ENCODE results near the gene LMO3. TPM values are rescaled to one million over a fixed set of nuclear protein-coding genes. Genes with fewer than 3 reads are reported as not detected.
A peak's percentile ranks its signal among the peaks of the same experiment; 100 is the strongest.

The LMO3 gene
- total and polyA plus RNA-seq, 2 of the 4 experiments (the other 2 are of a cell fraction), result 0.54 to 0.84 TPM

DNA sequence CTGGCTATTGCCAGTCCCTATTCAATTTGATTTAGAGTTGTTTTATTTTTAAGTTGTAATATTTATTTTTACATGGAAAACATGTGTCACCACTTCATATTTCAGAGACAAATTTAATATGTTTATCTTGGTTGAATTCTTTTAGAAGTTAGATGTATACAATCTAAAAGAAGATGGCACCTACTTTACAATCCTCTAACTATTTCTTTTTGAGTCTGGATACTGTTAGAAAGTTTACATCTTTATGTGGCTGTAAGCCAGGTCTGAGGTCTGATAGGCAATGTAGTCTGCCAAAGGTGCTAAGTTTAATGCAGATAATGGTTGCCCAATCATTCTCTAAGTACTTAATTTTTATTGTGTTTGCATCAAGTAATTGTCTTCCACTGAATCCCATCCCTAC lies 7.2 kb upstream of the LMO3 start:
- peaks cover 12% of the 10 kb centered on the region for H3K27me3 ChIP-seq (ENCODE audit: control insufficient read depth, insufficient read depth, low read length)
- peak; percentile 44; the same call in 1 of the 2 replicates for ATAC-seq (ENCODE audit: low read depth)
- intact Hi-C loops (cut with micrococcal nuclease), result no loop called here
- no peak overlapping the region for H2AK5ac ChIP-seq (ENCODE audit: low read depth, low read length)
- no peak overlapping the region for H3K14ac ChIP-seq (replicated peaks; ENCODE audit: low read depth, low read length)
- dilution Hi-C loops (cut with HindIII; ENCODE audit: low sequenced_read_pairs, unreplicated experiment), result no loop called here
- no TSS peak for BruUV-seq (replicated peaks)
- no peak for TF ChIP-seq RCOR1 (IDR thresholded peaks at IDR 0.05; ENCODE audit: insufficient replicate concordance, low read length)
- TF ChIP-seq BHLHE40 (IDR thresholded peaks at IDR 0.05; ENCODE audit: low read depth, low read length), result no peak
- TF ChIP-seq MAZ (IDR thresholded peaks at IDR 0.05; ENCODE audit: borderline replicate concordance, low read depth, low read length), result no peak
- no peak for TF ChIP-seq RAD21 (IDR thresholded peaks at IDR 0.05; ENCODE audit: low read length)
- TF ChIP-seq RFX5 (IDR thresholded peaks at IDR 0.05; ENCODE audit: low read depth, low read length), result no peak
- no peak for TF ChIP-seq POLR2A (IDR thresholded peaks at IDR 0.05; ENCODE audit: low read depth, low read length)
- TF ChIP-seq NFE2L2 (IDR thresholded peaks at IDR 0.05; ENCODE audit: low read depth, low read length), result no peak
- TF ChIP-seq, protein P1, sequence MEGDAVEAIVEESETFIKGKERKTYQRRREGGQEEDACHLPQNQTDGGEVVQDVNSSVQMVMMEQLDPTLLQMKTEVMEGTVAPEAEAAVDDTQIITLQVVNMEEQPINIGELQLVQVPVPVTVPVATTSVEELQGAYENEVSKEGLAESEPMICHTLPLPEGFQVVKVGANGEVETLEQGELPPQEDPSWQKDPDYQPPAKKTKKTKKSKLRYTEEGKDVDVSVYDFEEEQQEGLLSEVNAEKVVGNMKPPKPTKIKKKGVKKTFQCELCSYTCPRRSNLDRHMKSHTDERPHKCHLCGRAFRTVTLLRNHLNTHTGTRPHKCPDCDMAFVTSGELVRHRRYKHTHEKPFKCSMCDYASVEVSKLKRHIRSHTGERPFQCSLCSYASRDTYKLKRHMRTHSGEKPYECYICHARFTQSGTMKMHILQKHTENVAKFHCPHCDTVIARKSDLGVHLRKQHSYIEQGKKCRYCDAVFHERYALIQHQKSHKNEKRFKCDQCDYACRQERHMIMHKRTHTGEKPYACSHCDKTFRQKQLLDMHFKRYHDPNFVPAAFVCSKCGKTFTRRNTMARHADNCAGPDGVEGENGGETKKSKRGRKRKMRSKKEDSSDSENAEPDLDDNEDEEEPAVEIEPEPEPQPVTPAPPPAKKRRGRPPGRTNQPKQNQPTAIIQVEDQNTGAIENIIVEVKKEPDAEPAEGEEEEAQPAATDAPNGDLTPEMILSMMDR (conservative IDR thresholded peaks at IDR 0.05; ENCODE audit: low read depth, low read length), result no peak
- TF ChIP-seq, protein P2, sequence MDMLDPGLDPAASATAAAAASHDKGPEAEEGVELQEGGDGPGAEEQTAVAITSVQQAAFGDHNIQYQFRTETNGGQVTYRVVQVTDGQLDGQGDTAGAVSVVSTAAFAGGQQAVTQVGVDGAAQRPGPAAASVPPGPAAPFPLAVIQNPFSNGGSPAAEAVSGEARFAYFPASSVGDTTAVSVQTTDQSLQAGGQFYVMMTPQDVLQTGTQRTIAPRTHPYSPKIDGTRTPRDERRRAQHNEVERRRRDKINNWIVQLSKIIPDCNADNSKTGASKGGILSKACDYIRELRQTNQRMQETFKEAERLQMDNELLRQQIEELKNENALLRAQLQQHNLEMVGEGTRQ (IDR thresholded peaks at IDR 0.05; ENCODE audit: low read depth, low read length), result no peak
- TF ChIP-seq MXI1 (IDR thresholded peaks at IDR 0.05; ENCODE audit: borderline replicate concordance, low read depth, low read length), result no peak
- no peak for TF ChIP-seq CHD1 (IDR thresholded peaks at IDR 0.05; ENCODE audit: low read depth, low read length)
- no peak for TF ChIP-seq FOS (IDR thresholded peaks at IDR 0.05; ENCODE audit: low read depth, low read length)
- TF ChIP-seq, protein P3, sequence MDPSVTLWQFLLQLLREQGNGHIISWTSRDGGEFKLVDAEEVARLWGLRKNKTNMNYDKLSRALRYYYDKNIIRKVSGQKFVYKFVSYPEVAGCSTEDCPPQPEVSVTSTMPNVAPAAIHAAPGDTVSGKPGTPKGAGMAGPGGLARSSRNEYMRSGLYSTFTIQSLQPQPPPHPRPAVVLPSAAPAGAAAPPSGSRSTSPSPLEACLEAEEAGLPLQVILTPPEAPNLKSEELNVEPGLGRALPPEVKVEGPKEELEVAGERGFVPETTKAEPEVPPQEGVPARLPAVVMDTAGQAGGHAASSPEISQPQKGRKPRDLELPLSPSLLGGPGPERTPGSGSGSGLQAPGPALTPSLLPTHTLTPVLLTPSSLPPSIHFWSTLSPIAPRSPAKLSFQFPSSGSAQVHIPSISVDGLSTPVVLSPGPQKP (IDR thresholded peaks at IDR 0.05; ENCODE audit: borderline replicate concordance, low read depth, low read length), result no peak
- TF ChIP-seq MAFK (IDR thresholded peaks at IDR 0.05; ENCODE audit: low read depth, low read length), result no peak
- TF ChIP-seq SMC3 (IDR thresholded peaks at IDR 0.05; ENCODE audit: low read depth, low read length), result no peak
- TF ChIP-seq CEBPB (IDR thresholded peaks at IDR 0.05; ENCODE audit: low read depth, low read length), result no peak
- no peak overlapping the region for H3K56ac ChIP-seq (ENCODE audit: extremely low read depth, insufficient read depth, low read length)
- no peaks in the 10 kb centered on the region for H3K4me1 ChIP-seq (ENCODE audit: control insufficient read depth, insufficient read depth, low read length)
- H2BK5ac ChIP-seq (ENCODE audit: low read depth, low read length, poor library complexity, severe bottlenecking), result no peak overlapping the region
- H2BK20ac ChIP-seq (ENCODE audit: low read depth, low read length), result no peak overlapping the region
- H2AK9ac ChIP-seq (replicated peaks; ENCODE audit: low read depth, low read length, poor library complexity), result no peak overlapping the region
- H3K4me2 ChIP-seq (ENCODE audit: low read depth, low read length), result no peak overlapping the region
- POLR2A ChIA-PET (ENCODE audit: unreplicated experiment), result no interaction called here
- H3K36me3 ChIP-seq (ENCODE audit: control insufficient read depth, insufficient read depth, low read length), result no peaks in the 10 kb centered on the region
- no peak overlapping the region for H3K9ac ChIP-seq (ENCODE audit: low read depth, low read length)
- DNase-seq, result peak; percentile 15
- CTCF ChIA-PET, result no interaction called here
- no peak overlapping the region for H4K5ac ChIP-seq (ENCODE audit: low read depth, low read length)
- H3K9me1 ChIP-seq (ENCODE audit: insufficient read depth, low read length), result no peaks in the 10 kb centered on the region
- no peaks in the 10 kb centered on the region for H3K79me1 ChIP-seq (ENCODE audit: low read depth in 1 of 2, low read length in 2 of 2)
- no peak overlapping the region for H3K4ac ChIP-seq (ENCODE audit: low read depth, low read length)
- H4K91ac ChIP-seq (ENCODE audit: insufficient read depth, low read depth, low read length), result no peak overlapping the region
- H2BK15ac ChIP-seq (ENCODE audit: low read depth, low read length), result no peak overlapping the region
- in situ Hi-C loops (cut with MboI; ENCODE audit: low sequenced_read_pairs), result no loop called here
- no peak overlapping the region for H3K27ac ChIP-seq (ENCODE audit: insufficient read depth, low read length)
- no peak overlapping the region for H4K8ac ChIP-seq (ENCODE audit: low read depth in 2 of 2, low read length in 2 of 2)
- no peaks in the 10 kb centered on the region for H4K20me1 ChIP-seq (ENCODE audit: insufficient read depth, low read length)
- H3K4me3 ChIP-seq (ENCODE audit: insufficient read depth, low read depth, low read length), result no peak overlapping the region
- no peaks in the 10 kb centered on the region for H3K9me3 ChIP-seq (ENCODE audit: control insufficient read depth, insufficient read depth, low read length)
- H2BK120ac ChIP-seq (ENCODE audit: low read depth, low read length), result no peak overlapping the region
- H2AFZ ChIP-seq (replicated peaks; ENCODE audit: low read length, poor library complexity), result no peak overlapping the region
- no peak overlapping the region for H3K23ac ChIP-seq (ENCODE audit: low read depth, low read length)
- no peak overlapping the region for H3K18ac ChIP-seq (ENCODE audit: low read depth, low read length)
